Adipocyte (in vitro differentiated cells): ENCODE data around the gene SLC1A7.

Experiments used
- DNase-seq: peaks from one replicate; pipeline ENCODE4 v3.0.0-alpha.2; 2015; ENCODE audit warnings: low read depth
- H3K27me3 ChIP-seq: replicated peaks from 2 replicates; pipeline ENCODE4 v1.7.0; 2013; ENCODE audit warnings: mild to moderate bottlenecking, low read length, moderate library complexity; ENCODE audit not compliant: control insufficient read depth, insufficient read depth
- H3K36me3 ChIP-seq: 2 replicates; pipeline ENCODE4 v1.7.0; 2013; ENCODE audit warnings: low read length, mild to moderate bottlenecking, moderate library complexity; ENCODE audit not compliant: control insufficient read depth, insufficient read depth, severe bottlenecking
- H3K4me1 ChIP-seq: 2 replicates; pipeline ENCODE4 v1.7.0; 2013; ENCODE audit warnings: mild to moderate bottlenecking, low read length, moderate library complexity; ENCODE audit not compliant: control insufficient read depth, insufficient read depth
- H3K4me3 ChIP-seq: 2 replicates; pipeline ENCODE4 v1.7.0; 2013; ENCODE audit warnings: mild to moderate bottlenecking, low read length, moderate library complexity
- H3K9ac ChIP-seq: 2 replicates; pipeline ENCODE4 v1.7.0; 2013; ENCODE audit warnings: mild to moderate bottlenecking, low read length, moderate library complexity
- H3K9me3 ChIP-seq: 2 replicates; pipeline ENCODE4 v1.7.0; 2013; ENCODE audit warnings: mild to moderate bottlenecking, low read length, moderate library complexity; ENCODE audit not compliant: control insufficient read depth

The SLC1A7 gene

DNA sequence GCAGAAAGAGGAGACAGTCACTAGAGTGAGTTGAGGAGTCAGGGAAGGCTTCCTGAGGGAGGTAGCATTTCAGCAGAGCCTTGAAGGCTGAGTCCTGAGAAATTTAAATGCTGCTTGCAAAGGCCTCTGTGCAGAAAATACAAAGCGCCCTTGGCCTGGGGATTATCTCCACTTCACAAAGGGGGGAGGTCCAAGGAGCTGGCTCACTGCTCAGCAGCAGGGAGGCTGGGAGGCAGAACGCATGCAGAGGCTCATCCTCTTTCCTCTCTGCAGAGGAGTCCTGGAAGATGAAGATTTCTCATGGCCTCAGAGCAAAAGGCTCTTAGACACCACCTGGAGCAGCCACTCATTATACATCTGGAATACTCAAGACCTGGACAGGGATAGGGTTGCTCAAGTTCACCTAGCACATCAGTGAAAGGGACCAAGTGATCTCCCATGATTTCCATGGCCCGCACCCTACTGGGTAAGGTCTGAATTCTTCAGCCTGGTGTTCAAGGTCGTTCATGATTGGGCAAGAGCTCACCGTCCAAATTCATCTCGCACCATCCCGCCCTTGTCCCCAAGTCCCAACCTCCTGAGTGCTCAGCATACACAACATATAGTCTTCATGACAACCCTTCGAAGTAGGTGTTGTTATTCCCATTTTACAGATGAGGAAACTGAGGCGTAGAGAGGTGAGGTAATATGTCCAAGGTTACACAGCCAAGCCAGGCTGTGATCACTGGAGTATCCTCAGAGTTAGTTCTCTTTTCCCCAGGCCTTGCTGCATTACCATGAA is 9.0 kb downstream of the SLC1A7 start:
- Histone ChIP-seq H3K9me3 (peaks cover 11% of the 10 kb centered on the region), H3K27me3 (no peaks in the 10 kb centered on the region), H3K4me1 (peaks cover 11% of the 10 kb centered on the region), H3K4me3 (no peak overlapping the region), H3K36me3 (no peaks in the 10 kb centered on the region), H3K9ac (no peak overlapping the region)
- DNase-seq: no peak

DNA sequence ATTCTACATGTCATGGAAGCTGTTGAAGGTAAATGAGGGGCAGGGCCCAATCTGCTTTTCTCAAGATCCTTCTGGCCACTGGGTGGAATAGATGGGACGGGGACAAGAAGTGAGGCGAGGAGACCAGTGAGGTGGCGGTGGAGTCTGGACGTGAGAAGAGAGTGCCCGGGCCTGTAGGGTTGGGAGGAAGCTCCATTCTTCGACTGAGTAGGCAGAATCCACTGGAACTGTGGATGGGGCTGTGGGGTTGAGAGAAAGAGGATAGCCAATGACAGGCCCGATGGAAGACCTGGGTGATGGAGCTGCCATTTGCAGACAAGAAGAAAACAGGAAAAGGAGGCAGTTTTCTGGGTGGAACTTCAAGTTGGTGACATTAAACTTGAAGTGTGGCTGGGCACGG is 10.3 kb downstream of the SLC1A7 start:
- no peak overlapping the region for H3K4me3 ChIP-seq
- no peaks in the 10 kb centered on the region for H3K36me3 ChIP-seq
- H3K9ac ChIP-seq: no peak overlapping the region
- no peaks in the 10 kb centered on the region for H3K27me3 ChIP-seq
- H3K4me1 ChIP-seq: peaks cover 11% of the 10 kb centered on the region
- no peak for DNase-seq
- H3K9me3 ChIP-seq: peaks cover 2% of the 10 kb centered on the region

DNA sequence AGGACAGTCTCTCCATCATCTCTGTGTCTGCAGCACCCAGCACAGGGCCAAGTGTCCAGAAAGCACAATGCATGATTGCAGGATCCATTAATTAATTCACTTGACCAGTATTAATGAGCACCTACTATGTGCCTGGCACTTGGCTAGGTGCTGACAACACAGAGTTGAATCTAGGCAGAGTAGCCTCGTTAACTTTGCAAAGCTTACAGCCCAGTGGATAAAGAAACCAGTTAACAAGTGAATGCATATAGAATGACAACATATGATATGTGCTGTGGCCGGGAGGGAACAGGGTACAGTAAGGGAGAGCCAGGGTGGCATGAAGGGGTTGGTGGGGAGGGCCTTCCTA is 10.9 kb downstream of the SLC1A7 start:
- no peak for DNase-seq
- H3K9me3 ChIP-seq: no peaks in the 10 kb centered on the region
- peak overlapping the region; percentile 24 for H3K9ac ChIP-seq
- H3K4me3 ChIP-seq: no peak overlapping the region
- peaks cover 11% of the 10 kb centered on the region for H3K4me1 ChIP-seq
- no peaks in the 10 kb centered on the region for H3K36me3 ChIP-seq
- H3K27me3 ChIP-seq: no peaks in the 10 kb centered on the region

DNA sequence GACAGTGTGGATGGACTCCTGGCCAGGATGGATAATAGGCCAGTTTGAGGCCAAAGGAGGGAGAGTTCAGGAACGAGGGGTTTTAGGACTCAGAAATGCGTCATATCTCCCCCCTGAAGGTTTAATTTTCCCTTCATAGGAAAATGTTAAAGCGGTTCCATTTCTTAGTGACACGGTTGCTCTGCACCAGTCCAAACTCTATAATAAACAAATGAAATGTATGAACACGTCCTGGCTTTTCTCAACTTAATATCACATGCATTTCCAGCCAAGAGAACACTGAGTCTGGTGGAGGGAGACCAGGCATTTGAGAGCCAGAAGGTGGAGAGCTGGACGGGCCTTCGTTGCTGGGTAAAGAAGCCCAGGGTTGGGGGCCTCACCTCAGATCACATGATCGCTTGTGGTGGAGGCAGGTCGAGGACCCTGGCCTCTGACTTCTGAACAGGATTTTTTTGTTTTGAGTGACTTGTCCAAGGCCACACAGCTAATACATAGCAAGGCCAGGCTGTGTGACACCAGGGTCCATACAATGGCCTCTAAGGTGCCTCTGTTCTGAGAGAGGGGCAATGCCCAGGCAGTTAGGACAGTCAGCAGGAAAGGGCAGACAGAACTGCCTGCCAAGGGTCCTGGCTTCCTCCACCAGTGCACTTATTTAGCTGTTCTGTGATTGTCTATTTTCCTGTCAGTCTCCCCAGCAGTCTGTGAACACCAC is 11.4 kb downstream of the SLC1A7 start:
- Histone ChIP-seq H3K27me3 (no peaks in the 10 kb centered on the region), H3K4me1 (peaks cover 16% of the 10 kb centered on the region), H3K4me3 (no peak overlapping the region), H3K36me3 (no peaks in the 10 kb centered on the region), H3K9ac (peak overlapping the region; percentile 24), H3K9me3 (no peaks in the 10 kb centered on the region)
- DNase-seq: no peak

DNA sequence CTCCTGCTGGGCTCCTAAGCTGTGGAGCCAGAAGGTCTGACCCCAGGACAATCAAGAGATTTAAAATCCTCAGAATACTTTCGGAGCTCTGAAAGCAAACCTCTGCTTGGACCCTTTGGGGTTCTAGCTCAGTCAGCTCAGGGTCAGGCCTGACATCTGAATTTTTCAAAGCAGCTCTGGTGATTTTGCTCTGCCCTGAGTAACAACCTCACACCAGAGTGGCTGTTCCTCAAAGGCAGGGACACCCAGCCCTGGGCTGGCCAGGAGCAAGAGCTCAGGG is 11.9 kb downstream of the SLC1A7 start:
- DNase-seq: no peak
- peak overlapping the region; percentile 24 for H3K9ac ChIP-seq
- peaks cover 21% of the 10 kb centered on the region for H3K4me1 ChIP-seq
- no peak overlapping the region for H3K4me3 ChIP-seq
- no peaks in the 10 kb centered on the region for H3K36me3 ChIP-seq
- no peaks in the 10 kb centered on the region for H3K27me3 ChIP-seq
- no peaks in the 10 kb centered on the region for H3K9me3 ChIP-seq

DNA sequence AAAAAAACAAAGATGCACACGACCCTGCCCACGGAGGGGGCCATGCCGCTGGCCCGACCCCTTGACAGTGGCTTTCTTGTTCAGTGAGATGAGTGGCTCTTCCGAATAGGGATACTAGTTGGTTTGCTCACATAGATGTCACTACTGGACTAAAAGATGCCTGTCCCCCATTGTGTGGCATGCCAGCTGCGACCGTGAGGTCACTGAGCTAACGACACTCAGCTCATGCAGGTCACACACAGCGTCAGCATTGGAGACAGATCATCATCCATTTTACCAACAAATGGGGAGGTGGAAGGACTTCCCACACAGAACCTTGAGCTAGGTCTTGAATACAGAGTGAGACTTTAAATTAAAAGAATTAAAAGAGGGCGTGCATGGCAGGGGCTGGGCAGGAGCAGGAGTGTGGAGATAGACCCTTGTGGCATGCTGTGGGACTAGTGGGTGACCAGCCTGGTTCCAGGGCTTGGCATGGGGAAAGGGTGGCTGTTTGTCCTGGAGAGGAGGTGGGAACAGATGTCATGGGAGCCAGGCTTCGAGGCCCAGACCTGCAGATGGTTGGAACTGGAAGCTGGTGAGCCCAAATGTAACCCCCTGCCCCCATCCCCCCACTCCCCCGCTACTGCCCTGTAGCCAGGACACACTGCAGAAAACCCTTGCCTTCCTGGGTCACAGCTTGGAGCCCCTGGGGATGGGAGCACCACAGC is 12.4 kb downstream of the SLC1A7 start:
- peaks cover 21% of the 10 kb centered on the region for H3K4me1 ChIP-seq
- no peaks in the 10 kb centered on the region for H3K9me3 ChIP-seq
- H3K36me3 ChIP-seq: no peaks in the 10 kb centered on the region
- no peak overlapping the region for H3K4me3 ChIP-seq
- H3K9ac ChIP-seq: peak overlapping the region; percentile 24
- no peak for DNase-seq
- H3K27me3 ChIP-seq: no peaks in the 10 kb centered on the region

DNA sequence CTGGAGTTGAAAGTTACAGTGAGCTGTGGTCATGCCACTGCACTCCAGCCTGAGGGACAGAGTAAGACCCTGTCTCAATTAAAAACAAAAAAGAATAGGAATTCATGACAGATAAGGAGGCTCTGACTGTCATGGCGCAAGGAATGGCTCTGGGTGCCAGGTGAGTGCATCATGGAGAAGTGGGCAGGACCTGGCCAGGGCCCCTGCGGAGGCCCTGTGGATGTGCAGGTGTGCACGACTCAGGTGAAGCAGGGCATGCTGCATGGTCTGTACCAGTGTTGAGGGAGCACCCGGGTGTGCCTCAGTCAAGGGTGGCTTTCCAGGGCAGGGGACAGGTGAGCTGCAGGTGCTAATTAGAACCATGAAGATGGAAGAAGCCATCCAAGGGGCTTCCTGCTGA is 14.0 kb downstream of the SLC1A7 start:
- no peaks in the 10 kb centered on the region for H3K36me3 ChIP-seq
- H3K9ac ChIP-seq: no peak overlapping the region
- peaks cover 35% of the 10 kb centered on the region for H3K4me1 ChIP-seq
- no peak for DNase-seq
- H3K9me3 ChIP-seq: no peaks in the 10 kb centered on the region
- no peak overlapping the region for H3K4me3 ChIP-seq
- no peaks in the 10 kb centered on the region for H3K27me3 ChIP-seq

DNA sequence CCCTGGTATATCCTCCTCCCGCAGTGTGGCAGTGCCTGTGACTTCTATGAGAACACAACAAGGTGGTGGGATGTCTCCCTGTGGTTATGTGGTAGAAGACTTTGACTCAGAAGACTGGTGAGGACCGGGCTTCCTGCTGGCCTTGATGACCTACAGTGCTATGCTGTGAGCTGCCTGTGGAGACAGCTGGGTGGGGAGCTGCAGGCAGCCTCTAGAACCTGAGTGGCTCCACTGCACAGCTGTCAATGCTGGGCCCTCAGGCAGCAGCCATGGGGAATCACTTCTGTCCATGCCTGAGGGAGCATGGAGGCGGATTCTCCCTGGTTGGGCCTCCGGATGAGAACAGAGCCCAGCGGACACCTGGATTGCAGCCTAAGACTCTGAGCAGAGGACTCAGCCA is 14.9 kb downstream of the SLC1A7 start:
- H3K4me1 ChIP-seq: peaks cover 43% of the 10 kb centered on the region
- no peaks in the 10 kb centered on the region for H3K9me3 ChIP-seq
- DNase-seq: no peak

DNA sequence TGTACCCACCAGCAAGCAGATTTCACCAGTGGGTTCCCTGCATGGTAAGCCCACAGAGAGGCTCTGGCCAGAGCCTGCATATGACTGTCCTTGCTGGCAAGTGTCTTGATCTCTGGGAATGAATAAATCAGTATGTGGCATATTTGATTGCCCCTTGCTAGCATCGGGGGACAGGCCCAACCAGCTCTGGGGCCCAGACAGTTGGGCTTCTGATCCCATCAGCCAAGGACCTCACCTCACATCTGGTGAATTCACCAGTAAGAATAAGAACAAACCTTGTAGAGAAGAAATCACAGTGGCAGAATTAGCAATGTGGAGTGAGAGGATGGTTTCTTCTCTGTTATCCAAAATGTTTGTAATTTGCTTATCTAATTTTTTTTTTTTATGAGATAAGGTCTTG is 15.9 kb downstream of the SLC1A7 start:
- Histone ChIP-seq H3K9me3 (no peaks in the 10 kb centered on the region), H3K9ac (peak overlapping the region; percentile 88), H3K4me3 (no peak overlapping the region), H3K27me3 (no peaks in the 10 kb centered on the region), H3K4me1 (peaks cover 54% of the 10 kb centered on the region), H3K36me3 (no peaks in the 10 kb centered on the region)
- DNase-seq: no peak

More for the DNA sequence above, 14.9 kb downstream of the SLC1A7 start:
- H3K4me3 ChIP-seq: no peak overlapping the region
- no peaks in the 10 kb centered on the region for H3K27me3 ChIP-seq
- no peaks in the 10 kb centered on the region for H3K36me3 ChIP-seq
- H3K9ac ChIP-seq: no peak overlapping the region

DNA sequence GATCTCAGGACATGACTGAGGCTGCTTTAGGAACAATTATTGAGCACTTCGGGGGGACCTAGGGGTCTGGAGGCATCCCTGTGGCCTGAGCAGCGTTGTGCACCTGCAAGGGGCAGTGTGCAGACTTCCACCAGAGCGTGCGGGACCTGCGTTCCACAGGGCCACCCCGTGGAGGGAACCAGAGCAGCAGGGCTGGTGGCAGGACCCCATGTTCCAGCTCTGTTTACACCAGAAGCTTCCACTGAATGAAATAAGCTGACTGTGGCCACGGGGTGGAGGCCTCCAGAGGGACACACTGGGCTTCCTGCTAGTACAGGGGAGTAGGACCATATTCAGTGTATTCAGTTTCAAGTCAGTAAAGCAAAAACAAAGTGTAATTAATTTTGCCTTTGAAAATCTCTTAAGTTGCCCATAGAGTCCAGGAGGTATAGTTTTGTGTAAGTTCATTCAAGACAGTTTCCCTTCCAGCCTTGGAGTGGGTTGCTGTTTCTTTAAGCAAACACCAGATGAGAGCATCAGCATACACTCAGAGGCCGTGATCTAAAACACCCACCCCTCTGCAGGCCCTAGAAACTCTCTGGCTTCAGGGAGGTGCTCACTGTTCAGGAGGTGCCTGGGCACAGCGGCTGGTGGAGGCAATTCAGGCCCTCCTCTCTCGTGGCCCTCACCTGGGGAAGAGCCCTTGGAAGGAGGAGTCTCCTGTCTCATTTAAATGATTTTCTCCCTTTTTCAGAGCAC is 16.6 kb downstream of the SLC1A7 start:
- Histone ChIP-seq H3K4me3 (no peak overlapping the region), H3K9me3 (no peaks in the 10 kb centered on the region), H3K27me3 (no peaks in the 10 kb centered on the region), H3K4me1 (peaks cover 57% of the 10 kb centered on the region), H3K9ac (peak overlapping the region; percentile 88), H3K36me3 (no peaks in the 10 kb centered on the region)
- DNase-seq: no peak

DNA sequence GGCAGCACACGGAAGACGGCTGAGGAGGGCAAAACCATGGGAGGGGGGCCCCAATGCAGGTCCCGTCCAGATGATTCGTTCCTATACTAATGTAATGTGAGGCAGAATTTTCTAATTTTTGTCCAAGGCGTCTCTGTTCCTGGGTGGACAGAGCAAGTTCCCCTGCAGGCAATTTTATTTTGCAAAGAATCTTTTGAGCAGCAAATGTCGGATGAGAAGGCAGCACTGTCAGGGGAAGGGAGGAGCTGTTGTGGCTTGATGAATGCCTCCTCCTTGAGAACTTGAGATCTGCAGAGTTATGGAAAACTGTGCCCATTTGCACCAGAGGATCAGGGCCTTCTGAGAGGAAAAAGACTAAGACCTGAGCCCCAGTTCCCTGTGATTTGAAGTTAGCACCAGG is 17.3 kb downstream of the SLC1A7 start:
- H3K9ac ChIP-seq: peak overlapping the region; percentile 88
- H3K36me3 ChIP-seq: no peaks in the 10 kb centered on the region
- no peaks in the 10 kb centered on the region for H3K9me3 ChIP-seq
- peaks cover 55% of the 10 kb centered on the region for H3K4me1 ChIP-seq
- H3K4me3 ChIP-seq: no peak overlapping the region
- H3K27me3 ChIP-seq: no peaks in the 10 kb centered on the region
- DNase-seq: no peak
